ENCODE measurements around the gene VSIG10L2.
"Not testable (repeated sequence)": the region's sequence is repeated elsewhere in the genome, so short reads cannot be mapped to it uniquely, and the experiment has no call there.

DNA sequence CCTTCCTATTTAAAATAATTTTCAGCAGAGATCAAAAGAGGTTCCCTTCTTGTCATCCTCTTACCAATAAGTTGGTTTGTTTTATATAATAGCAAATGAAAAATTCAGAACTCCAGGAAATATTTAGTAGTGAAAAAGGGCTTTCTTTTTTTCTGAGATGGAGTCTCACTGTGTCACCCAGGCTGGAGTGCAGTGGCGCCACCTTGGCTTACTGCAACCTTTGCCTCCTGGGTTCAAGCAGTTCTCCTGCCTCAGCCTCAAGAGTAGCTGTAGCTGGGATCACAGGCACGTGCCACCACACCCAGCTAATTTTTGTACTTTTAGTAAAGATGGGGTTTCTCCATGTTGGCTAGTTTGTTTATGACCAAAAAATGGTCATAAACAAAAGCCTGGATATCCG lies 31.2 kb upstream of the VSIG10L2 start:
- TF ChIP-seq, protein P1, sequence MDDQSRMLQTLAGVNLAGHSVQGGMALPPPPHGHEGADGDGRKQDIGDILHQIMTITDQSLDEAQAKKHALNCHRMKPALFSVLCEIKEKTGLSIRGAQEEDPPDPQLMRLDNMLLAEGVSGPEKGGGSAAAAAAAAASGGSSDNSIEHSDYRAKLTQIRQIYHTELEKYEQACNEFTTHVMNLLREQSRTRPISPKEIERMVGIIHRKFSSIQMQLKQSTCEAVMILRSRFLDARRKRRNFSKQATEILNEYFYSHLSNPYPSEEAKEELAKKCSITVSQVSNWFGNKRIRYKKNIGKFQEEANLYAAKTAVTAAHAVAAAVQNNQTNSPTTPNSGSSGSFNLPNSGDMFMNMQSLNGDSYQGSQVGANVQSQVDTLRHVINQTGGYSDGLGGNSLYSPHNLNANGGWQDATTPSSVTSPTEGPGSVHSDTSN (IDR thresholded peaks at IDR 0.05) = not testable (repeated sequence)
- TF ChIP-seq POLR2A (IDR thresholded peaks at IDR 0.05; ENCODE audit: low read length); EP300 (IDR thresholded peaks at IDR 0.05); SREBF2 (IDR thresholded peaks at IDR 0.05); ESRRA (IDR thresholded peaks at IDR 0.05; ENCODE audit: borderline replicate concordance, low read length); BHLHE40 (IDR thresholded peaks at IDR 0.05; ENCODE audit: low read depth, low read length); JUN (IDR thresholded peaks at IDR 0.05): not testable (repeated sequence)
- TF ChIP-seq, protein P2, sequence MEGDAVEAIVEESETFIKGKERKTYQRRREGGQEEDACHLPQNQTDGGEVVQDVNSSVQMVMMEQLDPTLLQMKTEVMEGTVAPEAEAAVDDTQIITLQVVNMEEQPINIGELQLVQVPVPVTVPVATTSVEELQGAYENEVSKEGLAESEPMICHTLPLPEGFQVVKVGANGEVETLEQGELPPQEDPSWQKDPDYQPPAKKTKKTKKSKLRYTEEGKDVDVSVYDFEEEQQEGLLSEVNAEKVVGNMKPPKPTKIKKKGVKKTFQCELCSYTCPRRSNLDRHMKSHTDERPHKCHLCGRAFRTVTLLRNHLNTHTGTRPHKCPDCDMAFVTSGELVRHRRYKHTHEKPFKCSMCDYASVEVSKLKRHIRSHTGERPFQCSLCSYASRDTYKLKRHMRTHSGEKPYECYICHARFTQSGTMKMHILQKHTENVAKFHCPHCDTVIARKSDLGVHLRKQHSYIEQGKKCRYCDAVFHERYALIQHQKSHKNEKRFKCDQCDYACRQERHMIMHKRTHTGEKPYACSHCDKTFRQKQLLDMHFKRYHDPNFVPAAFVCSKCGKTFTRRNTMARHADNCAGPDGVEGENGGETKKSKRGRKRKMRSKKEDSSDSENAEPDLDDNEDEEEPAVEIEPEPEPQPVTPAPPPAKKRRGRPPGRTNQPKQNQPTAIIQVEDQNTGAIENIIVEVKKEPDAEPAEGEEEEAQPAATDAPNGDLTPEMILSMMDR (IDR thresholded peaks at IDR 0.05) = not testable (repeated sequence)
- TF ChIP-seq, protein P3, sequence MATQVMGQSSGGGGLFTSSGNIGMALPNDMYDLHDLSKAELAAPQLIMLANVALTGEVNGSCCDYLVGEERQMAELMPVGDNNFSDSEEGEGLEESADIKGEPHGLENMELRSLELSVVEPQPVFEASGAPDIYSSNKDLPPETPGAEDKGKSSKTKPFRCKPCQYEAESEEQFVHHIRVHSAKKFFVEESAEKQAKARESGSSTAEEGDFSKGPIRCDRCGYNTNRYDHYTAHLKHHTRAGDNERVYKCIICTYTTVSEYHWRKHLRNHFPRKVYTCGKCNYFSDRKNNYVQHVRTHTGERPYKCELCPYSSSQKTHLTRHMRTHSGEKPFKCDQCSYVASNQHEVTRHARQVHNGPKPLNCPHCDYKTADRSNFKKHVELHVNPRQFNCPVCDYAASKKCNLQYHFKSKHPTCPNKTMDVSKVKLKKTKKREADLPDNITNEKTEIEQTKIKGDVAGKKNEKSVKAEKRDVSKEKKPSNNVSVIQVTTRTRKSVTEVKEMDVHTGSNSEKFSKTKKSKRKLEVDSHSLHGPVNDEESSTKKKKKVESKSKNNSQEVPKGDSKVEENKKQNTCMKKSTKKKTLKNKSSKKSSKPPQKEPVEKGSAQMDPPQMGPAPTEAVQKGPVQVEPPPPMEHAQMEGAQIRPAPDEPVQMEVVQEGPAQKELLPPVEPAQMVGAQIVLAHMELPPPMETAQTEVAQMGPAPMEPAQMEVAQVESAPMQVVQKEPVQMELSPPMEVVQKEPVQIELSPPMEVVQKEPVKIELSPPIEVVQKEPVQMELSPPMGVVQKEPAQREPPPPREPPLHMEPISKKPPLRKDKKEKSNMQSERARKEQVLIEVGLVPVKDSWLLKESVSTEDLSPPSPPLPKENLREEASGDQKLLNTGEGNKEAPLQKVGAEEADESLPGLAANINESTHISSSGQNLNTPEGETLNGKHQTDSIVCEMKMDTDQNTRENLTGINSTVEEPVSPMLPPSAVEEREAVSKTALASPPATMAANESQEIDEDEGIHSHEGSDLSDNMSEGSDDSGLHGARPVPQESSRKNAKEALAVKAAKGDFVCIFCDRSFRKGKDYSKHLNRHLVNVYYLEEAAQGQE (IDR thresholded peaks at IDR 0.05) = not testable (repeated sequence)
